Activated CD8-positive, alpha-beta memory T cell treated with anti-CD3 and anti-CD28 coated beads, Interleukin-2, amount 50 U/mL, for 24 hours (primary cell): ENCODE measurements around the gene RDH5.

ENCODE experiments used
- DNase-seq: peaks from one replicate; pipeline ENCODE4 v3.0.0-alpha.2; 2020; ENCODE audit errors: extremely low read depth

RDH5 gene, protein sequence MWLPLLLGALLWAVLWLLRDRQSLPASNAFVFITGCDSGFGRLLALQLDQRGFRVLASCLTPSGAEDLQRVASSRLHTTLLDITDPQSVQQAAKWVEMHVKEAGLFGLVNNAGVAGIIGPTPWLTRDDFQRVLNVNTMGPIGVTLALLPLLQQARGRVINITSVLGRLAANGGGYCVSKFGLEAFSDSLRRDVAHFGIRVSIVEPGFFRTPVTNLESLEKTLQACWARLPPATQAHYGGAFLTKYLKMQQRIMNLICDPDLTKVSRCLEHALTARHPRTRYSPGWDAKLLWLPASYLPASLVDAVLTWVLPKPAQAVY

DNA sequence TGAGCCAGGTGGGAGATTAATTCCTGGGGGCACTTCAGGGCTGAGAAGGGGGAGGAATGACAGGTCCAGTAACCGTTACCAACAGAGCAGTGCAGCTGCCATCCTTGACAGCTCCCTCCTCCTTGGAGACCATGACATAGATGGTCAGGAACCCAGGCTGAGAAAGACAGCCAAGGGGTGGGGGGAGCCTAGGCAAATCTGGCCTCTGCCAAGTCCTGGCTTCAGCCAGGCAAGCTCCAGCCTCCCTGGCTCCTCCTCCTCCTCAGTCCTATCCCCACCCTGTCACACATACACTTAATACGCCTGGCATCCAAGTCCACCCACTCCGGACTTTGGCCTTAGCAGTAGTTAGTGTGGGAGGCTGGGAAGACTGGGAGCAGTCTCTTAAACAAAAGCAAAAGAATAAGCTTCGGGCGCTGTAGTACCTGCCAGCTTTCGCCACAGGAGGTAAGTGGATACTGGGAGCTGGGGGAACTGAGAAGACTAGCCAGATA is at the start of gene RDH5:
Gene RDH5, plus strand, starts transcription at position 323 of the 494 bp plus-strand sequence. CDS start 792 bp downstream, outside the sequence.
- DNase-seq, result no peak

DNA sequence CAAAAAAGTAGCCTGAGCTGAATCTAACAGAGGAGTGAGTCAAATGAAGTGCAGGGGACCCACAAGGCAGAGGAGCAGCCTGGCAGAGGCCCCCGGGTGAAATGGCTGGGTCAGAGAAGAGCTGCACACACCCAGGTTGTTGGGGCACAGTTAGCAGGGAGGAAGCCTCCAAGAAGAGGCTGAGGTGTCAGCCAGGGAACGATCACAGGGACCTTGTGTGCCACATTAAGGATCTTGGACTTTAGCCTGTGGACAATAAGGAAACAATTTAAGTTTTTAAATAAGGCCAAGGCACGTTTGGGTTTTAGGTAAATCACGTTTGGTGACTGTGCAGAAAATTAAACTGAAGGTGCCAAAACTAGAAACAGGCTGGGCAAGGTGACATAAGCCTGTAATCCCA is 48.4 kb upstream of the RDH5 start:
- no peak for DNase-seq

DNA sequence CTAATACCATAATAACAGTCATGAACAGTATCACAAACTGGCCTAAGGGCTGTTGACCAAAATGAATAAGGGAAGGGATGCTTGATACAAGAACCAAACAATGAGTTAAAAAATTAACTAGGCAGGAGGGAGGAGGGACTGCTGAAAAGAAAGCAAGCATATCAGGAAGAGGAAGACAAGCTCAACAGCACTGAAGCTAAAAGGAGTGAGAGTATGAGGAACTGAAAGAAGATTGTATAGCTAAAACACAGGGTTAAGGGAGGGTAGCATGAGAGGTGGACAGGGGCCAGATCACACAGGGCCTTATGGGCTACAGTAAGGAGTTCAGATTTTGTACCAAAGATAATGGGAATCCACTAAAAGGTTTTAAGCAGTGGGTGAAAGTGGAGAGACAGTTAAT is 46.6 kb upstream of the RDH5 start:
- DNase-seq, result no peak

DNA sequence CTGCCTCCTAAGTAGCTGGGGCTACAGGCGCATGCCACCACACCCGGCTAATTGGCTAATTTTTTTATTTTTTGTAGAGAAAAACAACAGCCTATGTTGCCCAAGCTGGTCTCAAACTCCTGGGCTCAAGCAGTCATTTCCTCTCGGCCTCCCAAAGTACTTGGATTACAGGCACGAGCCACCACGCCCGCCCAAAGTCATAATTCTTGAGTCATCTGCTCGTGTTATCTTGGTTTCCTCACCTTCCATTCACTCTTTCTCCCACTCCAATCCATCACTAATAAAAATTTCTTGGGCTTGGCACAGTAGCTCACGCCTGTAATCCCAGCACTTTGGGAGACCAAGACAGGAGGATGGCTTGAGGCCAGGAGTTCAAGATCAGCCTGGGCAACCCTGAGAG is 44.5 kb upstream of the RDH5 start:
- DNase-seq, result no peak

DNA sequence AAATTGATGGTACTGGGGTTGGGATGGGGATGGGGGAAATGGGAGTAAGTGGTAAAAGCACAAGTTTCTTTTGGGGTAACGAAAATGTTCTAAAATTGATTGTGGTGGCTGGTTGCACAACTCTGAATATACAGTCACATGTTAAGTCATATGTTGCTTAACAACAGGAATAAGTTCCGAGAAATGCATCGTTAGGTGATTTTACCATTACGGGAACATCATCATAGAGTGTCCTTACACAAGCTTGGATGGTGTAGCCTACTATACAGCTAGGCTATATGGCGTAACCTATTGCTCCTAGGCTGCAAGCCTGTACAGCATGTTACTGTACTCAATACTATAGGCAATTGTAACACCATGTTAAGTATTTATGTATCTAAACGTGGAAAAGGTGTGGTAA is 43.5 kb upstream of the RDH5 start:
- no peak for DNase-seq

DNA sequence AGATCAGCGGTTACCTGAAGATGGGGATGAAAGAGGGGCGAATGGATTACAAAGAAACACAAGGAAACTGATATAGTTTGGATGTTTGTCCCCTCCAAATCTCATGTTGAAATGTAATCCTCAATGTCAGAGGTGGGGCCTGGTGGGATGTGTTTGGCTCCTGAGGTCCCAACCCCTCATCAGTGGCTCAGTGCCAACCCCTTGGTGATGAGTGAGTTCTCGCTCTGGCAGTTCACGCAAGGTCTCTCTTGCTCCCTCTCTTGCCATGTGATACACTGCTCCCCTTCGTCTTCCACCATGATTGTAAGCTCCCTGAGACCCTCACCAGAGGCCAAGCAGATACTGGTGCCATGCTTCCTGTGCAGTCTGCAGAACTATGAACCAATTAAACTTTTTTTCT is 40.5 kb upstream of the RDH5 start:
- DNase-seq, result no peak

DNA sequence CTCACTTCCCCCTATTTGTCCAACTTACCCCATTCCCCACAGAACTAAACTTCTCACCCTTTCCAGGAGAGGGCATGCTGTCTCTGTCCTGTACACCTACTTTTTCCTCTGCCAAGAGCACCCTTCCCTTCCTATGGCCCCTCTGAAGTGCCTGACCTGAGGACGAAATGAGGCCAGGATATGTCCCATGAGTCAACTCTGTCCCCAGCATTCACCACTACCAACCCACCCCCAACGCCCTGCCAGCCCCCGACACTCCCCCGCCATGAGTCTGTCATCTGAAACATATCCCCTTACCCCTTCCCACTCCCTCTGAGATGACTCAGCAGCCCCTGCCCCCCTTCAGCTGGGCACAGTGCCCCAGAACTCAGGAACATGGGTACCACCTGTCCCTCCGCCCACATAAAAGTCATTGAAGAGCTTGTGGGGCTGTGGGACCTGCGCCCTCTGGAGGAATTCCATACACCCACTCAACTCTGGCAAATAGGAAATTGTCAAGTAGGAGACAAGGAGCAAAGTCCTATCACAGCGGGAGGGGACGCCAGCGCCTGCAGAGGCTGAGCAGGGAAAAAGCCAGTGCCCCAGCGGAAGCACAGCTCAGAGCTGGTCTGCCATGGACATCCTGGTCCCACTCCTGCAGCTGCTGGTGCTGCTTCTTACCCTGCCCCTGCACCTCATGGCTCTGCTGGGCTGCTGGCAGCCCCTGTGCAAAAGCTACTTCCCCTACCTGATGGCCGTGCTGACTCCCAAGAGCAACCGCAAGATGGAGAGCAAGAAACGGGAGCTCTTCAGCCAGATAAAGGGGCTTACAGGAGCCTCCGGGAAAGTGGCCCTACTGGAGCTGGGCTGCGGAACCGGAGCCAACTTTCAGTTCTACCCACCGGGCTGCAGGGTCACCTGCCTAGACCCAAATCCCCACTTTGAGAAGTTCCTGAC is 38.8 kb upstream of the RDH5 start:
- no peak for DNase-seq

DNA sequence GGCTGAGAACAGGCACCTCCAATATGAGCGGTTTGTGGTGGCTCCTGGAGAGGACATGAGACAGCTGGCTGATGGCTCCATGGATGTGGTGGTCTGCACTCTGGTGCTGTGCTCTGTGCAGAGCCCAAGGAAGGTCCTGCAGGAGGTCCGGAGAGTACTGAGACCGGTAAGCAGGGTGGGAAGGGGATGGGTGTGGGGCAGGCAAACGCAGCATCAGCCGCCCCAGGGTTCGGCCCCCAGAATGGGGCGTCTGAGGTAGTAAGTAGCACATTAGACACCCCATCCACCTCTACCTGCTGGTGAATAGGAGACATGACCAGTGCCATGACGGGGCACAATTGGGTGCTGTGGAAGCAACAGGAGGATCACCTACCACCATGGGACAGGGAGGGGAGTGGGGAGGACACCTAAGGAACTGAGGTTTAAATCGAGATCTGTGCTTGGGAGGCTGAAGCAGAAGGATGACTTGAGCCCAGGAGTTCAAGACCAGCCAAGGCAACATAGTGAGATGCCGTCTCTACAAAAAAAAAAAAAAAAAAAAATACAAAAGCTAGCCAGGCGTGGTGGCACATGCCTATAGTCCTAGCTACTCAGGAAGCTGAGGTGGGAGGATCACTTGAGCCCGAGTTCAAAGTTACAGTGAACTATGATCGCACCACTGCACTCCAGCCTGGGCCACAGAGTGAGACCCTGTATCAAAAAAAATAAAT is 38.0 kb upstream of the RDH5 start:
- DNase-seq, result no peak

DNA sequence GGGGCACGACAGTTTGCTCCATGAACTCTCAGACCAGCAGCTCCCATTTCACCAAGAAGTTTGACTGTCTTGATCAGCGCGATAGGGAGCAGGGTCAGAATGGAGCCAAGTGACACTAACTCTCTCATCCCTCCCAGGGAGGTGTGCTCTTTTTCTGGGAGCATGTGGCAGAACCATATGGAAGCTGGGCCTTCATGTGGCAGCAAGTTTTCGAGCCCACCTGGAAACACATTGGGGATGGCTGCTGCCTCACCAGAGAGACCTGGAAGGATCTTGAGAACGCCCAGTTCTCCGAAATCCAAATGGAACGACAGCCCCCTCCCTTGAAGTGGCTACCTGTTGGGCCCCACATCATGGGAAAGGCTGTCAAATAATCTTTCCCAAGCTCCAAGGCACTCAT is 36.5 kb upstream of the RDH5 start:
- DNase-seq, result no peak

DNA sequence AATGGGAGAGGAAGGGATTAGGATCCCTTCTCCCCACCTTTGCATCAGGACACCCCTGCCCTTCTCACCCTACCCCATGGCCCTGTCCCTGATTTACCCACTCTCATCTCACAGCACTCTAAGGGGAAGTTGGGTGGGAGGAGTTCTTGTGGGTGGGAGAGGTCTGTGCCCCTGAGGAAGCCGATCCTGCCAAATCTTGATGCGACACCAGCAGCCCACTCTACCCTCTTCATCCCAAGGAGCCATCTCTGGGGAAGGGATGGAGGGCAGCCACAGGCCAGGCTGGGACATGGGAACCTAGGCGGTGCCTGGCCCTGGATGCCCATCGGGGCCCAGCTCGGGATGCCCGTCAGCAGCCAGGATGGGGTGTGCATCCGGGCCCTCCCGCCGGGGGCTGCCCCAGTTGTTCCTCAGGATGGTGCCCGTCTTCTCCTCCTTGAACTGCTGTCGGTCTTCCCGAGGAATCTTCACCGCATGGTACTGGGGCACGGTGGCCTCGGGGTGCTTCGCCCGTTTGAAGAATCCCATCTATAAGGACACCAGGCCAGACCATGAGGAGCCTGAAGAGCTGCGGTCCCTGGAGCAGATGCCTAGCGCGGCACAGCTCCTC is 35.3 kb upstream of the RDH5 start:
- no peak for DNase-seq

DNA sequence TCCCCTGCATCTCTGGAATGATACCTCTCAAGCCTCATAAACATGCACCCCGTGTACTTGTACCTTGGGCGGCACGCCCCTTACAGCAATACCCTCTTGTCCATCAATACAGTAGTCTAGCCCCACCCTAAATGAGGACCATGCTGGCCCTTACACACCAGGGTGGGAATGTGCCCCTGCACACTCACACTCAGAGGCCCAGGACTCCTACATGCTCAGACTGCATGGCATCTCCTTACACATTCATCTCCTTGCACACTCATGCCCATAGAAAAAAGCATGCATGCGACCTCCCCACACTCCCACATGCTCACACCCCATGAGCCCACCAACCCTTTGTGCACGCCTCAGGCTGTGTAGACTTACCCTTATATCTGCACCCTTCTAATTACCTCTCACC is 34.5 kb upstream of the RDH5 start:
- DNase-seq, result no peak

DNA sequence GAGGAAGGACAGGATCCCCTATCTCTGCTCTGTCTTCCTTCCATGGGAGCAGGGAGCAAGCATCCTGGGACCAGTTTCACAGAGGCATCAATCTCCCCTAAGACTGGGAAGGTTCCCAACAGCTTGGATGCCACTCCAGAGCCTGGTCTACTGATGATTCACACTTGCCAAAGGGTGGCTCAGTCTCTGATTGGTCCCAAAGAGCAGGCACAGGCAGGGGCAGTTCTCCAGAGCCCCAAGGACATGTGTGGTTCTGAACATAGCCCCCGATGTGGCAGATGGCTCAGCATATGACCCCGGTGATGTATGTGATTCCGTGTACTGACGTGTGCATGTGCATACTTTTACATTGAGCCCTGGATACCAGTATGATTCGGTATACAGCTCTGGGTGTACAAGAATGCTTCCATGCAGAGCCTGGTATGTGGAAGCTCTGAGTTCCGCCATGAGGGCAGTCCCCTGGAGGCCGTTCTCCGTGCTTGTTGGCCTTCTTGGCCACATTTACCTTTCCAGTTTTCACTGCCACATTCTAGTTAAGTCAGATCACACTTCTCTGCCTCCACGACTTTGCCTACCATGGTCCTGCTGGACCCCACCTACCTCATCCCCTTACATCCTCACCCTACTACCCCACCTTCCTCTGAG is 33.7 kb upstream of the RDH5 start:
- DNase-seq, result no peak

DNA sequence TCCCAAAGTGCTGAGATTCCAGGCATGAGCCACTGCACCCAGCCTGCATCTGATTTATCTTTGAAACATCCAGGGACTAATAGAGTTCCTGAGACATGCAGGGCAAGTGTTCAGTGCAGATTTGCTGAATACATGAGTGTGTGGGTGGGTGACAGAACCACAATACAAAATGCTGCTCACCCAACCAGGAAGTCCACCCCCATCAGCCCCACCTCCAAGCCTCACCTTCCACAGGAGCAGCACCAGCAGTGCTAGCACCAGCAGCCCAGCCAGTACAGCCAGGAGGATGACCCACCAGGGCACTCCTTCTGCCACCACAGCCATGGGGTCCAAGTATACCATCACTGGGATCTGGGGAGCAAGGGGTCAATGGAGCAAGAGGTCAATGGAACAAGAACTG is 32.4 kb upstream of the RDH5 start:
- no peak for DNase-seq

DNA sequence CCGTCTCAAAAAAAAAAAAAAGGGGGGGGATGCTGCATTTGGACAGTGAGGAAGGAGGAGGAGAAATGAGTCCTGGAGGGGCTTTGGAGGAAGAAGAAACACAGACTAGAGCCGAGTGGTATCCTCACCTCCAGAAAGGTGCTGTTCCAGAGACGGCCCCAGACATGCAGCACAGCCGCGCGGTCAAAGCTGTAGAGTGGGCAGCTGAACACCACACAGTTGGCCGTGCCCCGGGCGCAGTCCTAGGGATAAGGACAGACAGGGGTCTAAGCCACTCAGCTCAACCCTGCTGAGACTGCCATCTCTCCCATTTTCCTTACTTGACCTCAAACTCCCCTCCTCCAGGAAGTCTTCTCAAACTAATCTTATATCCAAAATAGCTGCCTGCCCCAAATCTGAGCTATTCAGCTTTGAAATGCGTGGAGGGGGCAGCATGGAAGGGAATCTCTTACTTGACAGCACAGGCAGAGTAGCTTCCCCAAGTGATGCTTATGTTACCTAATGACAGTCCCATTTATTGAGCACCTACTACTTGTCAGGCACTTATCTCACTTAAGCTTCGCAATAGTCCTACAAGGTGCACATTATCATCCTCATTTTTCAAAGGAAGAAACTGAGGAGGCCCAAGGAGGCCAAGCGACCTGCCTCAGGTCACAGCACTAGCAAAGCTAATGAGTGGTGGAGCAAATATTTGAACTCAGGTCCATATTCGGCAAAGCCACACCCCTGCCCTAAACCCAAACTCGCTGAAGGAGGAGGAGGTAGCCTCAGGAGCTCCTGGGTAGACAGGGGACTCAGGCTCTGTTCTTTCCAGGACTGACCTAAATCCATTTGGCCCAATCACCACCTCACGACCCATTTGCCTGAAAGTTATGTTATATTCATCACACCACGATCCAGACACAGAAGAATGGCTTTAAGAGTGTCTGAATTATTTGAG is 31.2 kb upstream of the RDH5 start:
- no peak for DNase-seq

DNA sequence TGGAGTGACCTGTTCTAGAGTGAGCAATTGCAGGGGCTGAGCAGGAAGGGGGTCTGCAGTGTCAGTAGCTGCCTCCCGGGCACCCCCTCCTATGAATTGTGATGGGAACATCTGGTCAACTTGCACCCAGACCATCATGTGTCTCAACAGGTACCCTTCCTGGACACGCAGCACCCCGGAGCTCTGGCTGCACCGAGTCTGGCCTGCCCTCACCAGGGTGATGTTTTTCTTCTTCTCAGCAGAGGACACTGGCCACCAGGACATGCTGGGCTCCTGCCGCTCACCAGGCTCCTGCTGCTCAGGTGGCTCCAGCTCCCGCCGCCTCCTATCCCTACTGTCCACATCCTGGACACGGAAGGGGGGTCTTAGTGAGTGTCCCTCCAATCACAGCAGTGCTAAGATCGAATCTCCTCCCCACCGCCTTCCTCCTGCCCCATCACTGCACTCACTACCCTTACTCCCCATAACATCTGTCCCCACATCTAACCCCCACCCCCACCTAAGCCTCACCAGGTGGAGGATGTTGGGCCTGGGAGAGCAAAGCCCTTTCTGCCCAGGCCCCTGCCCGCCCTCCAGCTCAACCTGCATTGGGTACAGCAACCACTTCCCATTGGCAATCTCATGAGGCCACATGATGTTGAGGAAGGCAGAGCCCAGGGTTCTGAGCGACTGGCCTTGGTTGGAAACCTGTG is 27.4 kb upstream of the RDH5 start:
- no peak for DNase-seq

DNA sequence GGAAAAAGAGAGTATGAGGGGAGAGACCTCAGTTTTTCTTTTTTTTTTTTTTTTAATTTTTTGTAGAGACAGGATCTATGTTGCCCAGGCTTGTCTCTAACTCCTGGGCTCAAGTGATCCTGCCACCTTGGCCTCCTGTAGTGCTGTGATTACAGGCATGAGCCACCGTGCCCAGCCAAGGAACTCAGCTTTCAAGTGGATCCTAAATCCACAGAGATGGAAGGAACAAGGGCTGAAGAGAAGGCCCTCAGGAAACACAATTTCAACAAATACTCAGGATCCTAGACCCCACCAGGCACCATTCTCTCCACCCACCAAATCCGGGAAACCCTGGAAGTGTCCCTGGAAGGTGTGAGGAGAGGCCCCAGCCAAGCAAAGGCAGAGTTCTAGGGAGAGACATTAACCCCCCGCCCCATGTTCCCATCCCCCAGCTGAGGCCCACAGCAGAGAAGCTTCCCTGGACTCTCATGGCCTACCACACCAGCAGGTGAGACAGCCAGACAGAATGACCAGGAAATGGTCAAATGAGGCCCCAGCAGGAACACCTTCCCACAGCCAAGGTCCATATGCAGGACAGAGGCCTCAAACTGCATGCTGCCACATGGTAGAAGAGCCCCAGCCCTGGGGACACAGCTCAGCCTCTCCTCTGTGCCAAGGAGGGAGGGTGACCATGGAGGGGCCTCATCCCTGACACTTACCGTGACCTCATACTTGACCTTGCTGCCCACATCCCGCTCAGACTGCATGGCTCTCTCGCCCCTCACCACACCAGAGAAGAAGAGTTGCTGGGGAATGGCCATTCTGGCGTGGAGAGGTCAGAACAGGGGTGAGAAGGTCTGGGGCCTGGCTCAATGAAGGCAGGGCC is 26.6 kb upstream of the RDH5 start:
- no peak for DNase-seq

DNA sequence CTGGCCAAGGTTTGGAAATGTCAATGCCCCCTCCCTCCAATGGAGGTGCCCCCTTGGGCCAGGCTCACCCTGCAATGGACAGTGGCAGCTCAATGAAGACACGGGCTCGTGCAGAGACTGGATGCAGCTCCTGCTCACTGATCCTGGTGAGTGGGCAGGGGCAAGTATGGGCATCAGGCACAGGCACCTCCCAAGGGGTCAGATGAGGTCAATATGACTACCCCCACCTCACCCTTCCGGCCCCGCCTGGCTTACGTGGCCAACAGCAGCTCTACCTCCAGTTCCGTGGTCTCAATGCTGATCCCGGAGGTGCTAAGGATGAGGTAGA is 26.0 kb upstream of the RDH5 start:
- no peak for DNase-seq

DNA sequence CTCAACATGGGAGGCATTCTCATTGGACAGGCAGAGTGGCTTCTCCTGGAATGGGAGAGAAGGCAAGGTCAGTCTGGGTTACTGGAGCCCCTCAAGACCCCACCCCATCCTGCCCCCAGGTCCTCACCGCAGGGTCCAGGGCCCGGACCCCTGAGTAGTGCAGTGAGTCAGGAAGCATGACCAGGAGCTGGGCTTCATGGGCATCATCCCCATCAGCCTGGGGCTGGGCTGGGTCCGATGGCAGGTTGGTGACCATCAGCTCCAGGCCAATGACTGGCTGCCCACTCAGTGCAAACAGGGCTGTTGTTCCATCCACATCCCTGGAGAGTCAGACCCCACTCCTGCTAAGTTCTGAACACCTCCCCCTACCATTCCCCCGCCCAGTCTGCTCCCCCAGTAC is 25.5 kb upstream of the RDH5 start:
- no peak for DNase-seq

DNA sequence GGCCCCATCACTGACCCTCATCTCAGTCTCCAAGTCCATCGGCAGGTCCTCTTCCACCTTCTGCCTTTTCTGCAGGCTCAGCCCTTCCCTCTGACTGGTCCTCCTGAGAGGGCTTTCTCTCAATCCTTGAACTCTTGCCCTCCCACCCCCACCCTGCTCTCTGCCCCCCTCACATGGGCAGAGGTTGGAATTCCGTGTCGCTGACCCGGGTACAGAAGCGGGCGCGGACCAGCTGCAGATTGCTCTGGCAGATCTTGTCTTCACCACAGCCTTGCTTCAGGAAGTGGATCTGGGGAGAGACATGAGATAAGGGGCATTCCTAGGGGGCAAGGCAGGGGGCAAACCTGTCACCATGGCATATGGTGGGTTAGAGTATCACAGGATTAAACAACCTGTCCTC is 24.8 kb upstream of the RDH5 start:
- no peak for DNase-seq
